NCI-H187 treated with DMSO at 0.1 percent for 48 hours (cell line): ENCODE data around the gene TTLL1.

Experiments used
- DNase-seq: peaks from one replicate; lab custom pipeline; 2025; lab: John Stamatoyannopoulos, UW

Gene TTLL1

DNA sequence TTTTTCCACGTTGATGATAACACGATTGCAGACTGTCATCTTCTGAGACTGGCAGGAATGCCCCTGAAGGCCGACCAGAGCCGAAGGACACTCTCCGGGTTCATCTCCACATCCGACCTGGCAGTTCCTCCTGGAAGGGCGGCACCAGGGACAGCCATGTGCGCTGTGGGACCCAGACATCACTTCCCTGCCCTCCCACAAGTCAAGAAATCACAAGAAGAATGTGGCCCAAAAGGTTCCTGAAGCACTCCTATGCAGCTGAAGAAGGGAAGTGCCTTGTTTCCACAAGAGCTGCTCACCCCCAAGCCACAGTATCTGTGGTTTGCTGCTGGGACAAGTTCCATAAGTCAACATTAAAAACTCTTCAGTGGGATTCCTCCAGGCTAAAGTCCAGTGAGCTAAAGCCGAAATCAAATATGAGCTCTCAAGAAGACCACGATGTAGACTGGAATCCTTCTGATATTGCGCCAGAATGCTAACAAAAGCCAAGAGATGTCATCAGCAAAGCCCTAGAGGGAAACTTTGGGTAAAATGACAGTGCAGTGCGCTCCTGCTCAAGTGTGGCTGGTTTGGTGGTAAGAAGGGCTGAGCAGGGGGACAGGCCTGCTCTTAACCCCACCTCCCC, 95.4 kb downstream of the TTLL1 start:
- DNase-seq: no peak

DNA sequence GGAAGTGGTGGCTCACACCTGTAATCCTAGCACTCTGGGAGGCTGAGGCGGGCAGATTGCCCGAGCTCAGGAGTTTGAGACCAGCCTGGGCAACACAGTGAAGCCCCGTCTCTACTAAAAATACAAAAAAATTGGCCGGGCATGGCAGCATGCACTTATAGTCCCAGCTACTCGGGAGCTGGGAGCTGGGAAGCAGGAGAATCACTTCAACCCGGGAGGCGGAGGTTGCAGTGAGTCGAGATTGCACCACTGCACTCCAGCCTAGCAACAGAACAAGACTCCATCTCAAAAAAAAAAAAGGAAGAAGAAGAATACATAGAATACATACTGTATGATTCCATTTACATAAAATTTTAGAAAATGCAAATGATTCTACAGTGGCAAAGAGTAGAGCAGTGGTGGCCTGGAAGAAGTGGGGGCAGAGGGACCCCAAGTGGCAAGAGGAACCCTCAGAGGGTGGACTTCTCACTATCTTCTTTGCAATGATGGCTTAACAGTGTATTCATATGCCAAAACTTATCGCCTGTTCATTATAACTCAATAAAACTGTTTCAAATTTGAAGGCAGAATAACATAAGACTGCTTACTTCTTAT, 96.2 kb downstream of the TTLL1 start:
- no peak for DNase-seq

DNA sequence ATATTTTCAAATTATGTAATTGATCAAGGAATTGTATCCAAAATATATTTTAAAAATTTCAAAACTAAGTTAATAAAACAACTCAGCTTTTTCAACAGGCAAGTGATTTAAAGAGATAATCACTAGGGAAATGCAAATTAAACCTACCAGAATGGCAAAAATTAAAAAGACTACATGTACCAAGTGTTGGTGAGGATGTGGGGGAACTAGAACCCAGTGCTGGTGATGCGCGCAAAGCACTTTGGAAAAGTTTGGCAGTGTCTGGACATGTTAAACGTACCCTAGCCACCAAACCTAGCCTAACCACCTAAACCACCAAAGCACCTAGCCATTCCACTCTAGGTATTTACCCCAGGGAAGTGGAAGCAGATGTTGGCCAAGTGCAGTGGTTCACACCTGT, 97.1 kb downstream of the TTLL1 start:
- DNase-seq: no peak

DNA sequence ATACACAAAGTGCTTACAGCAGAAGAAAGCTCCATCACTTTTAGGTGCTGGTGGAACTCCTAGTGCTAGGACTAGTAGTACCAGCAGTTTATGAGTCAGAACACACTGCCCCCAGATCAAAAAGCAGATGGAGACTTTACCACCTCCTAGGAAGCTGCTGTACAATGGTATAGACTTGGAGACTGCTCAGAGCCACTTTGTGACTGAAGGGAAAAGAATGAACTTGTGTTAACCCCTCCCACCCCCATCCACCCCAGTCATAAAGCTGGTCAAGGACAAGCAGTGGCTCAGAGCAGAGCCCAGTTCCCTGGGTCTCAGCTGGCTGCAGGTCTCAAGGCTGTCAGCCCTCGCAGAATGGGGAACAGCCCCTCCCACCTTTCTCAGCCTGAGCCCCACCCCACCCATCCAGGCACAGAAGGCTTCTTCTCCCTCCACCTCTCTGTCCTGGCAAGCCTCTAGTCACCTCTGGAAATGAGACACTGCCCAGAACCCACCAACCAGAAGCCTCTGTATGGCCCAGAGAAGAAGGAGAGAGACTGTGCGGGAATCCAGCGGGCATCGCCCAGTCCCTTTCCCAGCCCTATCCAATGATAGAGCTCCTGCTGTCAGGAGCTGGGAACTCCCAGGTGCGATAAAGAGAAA, 98.1 kb downstream of the TTLL1 start:
- no peak for DNase-seq

DNA sequence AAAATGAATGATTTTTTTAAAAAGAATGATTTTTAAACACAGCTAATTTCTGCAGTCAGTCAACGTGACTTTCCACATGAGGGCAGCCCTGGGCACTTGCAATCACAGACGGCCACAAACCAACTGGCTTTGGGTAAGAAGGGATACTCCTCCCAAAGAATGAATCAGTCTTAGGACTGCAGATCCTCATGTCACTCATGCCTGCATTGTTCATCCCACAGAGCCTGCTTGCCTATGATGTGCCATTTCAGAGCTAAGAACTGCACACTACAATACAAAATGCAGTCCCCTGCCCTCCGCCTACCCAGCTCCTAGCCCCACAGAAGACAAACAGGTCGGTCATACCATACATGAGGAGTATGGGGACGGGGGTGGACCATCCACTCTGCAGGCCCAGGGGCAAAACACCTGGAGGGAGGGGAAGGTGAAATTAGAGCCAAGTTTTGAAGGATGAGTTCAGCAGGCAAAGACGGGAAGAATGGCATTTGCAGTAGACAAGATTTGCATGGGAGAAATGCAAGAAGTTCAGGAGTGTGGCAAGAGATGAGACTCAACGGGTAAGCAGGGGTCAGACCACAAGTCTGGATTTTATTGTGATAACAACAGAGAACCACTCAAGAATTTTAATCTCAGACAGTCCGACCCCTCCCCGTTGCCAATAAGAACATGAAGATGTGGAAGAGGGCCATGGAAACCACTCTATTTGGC, 98.9 kb downstream of the TTLL1 start:
- no peak for DNase-seq
